ENCODE measurements around the gene RAD52.

Gene RAD52

GRCh38 chr12:920676-921075 lies 28.8 kb downstream of the RAD52 start:
- H3K36me3 ChIP-seq: peaks cover 38 to 93% (median 59%) of the 10 kb centered on the region in 3 donors

GRCh38 chr12:916712-917445 lies 32.6 kb downstream of the RAD52 start:
- Histone ChIP-seq H3K27ac (no peak overlapping the region), H3K4me3 (no peak overlapping the region), H3K27me3 (no peaks in the 10 kb centered on the region), H3K4me1 (peaks cover 0 to 5% (median 0%) of the 10 kb centered on the region in 4 donors), H3K36me3 (peaks cover 59 to 91% (median 66%) of the 10 kb centered on the region in 3 donors), H3K9me3 (no peaks in the 10 kb centered on the region)
- intact Hi-C loops (cut with DNase I; ENCODE audit: low total_unique reads): no loop called here
- no peak for DNase-seq
- TF ChIP-seq CTCF (IDR thresholded peaks at IDR 0.05): no peak

More at GRCh38 chr12:920676-921075, 28.8 kb downstream of the RAD52 start:
- Histone ChIP-seq H3K27me3 (no peaks in the 10 kb centered on the region), H3K9me3 (no peaks in the 10 kb centered on the region), H3K4me1 (no peaks in the 10 kb centered on the region), H3K4me3 (no peak overlapping the region), H3K27ac (no peak overlapping the region)
- intact Hi-C loops (cut with DNase I; ENCODE audit: low total_unique reads): no loop called here
- DNase-seq: no peak
- TF ChIP-seq CTCF (IDR thresholded peaks at IDR 0.05): no peak

GRCh38 chr12:916240-916639 lies 33.3 kb downstream of the RAD52 start:
- no peak for DNase-seq

GRCh38 chr12:915090-915489 lies 34.4 kb downstream of the RAD52 start:
- no peak overlapping the region for H3K27ac ChIP-seq

More at GRCh38 chr12:916240-916639, 33.3 kb downstream of the RAD52 start:
- no peaks in the 10 kb centered on the region for H3K9me3 ChIP-seq
- H3K4me3 ChIP-seq: no peak overlapping the region
- no peak for TF ChIP-seq CTCF (IDR thresholded peaks at IDR 0.05)
- intact Hi-C loops (cut with DNase I; ENCODE audit: low total_unique reads): no loop called here
- no peaks in the 10 kb centered on the region for H3K27me3 ChIP-seq
- peaks cover 54 to 91% (median 72%) of the 10 kb centered on the region in 3 donors for H3K36me3 ChIP-seq
- H3K27ac ChIP-seq: no peak overlapping the region
- H3K4me1 ChIP-seq: peaks cover 0 to 12% (median 2%) of the 10 kb centered on the region in 4 donors

GRCh38 chr12:913919-914698 lies 35.4 kb downstream of the RAD52 start:
- DNase-seq: no peak
- Histone ChIP-seq H3K9me3 (no peaks in the 10 kb centered on the region), H3K4me1 (peaks cover 0 to 13% (median 3%) of the 10 kb centered on the region in 4 donors), H3K4me3 (no peak overlapping the region), H3K36me3 (peaks cover 48 to 89% (median 86%) of the 10 kb centered on the region in 3 donors), H3K27ac (no peak overlapping the region), H3K27me3 (no peaks in the 10 kb centered on the region)
- intact Hi-C loops (cut with DNase I; ENCODE audit: low total_unique reads): no loop called here
- no peak for TF ChIP-seq CTCF (IDR thresholded peaks at IDR 0.05)

More at GRCh38 chr12:915090-915489, 34.4 kb downstream of the RAD52 start:
- intact Hi-C loops (cut with DNase I; ENCODE audit: low total_unique reads): no loop called here
- peaks cover 0 to 13% (median 3%) of the 10 kb centered on the region in 4 donors for H3K4me1 ChIP-seq
- H3K27me3 ChIP-seq: no peaks in the 10 kb centered on the region
- no peak for TF ChIP-seq CTCF (IDR thresholded peaks at IDR 0.05)
- H3K9me3 ChIP-seq: no peaks in the 10 kb centered on the region
- no peak overlapping the region for H3K4me3 ChIP-seq
- no peak for DNase-seq
- peaks cover 50 to 88% (median 82%) of the 10 kb centered on the region in 3 donors for H3K36me3 ChIP-seq

Data from tibial artery (tissue), 4 donors.